NCI-H2107 treated with DMSO at 0.1 percent for 48 hours (cell line): ENCODE data around the gene PLD4.
"Not testable (repeated sequence)": the region's sequence is repeated elsewhere in the genome, so short reads cannot be mapped to it uniquely, and the experiment has no call there.

ENCODE experiments used
- DNase-seq: peaks from one replicate; lab custom pipeline; 2025; ENCODE audit not compliant: unreplicated experiment; lab: John Stamatoyannopoulos, UW

PLD4 gene

GRCh38 chr14:104939666-104940410 lies 15.2 kb downstream of the PLD4 start:
- DNase-seq, result no peak

DNA sequence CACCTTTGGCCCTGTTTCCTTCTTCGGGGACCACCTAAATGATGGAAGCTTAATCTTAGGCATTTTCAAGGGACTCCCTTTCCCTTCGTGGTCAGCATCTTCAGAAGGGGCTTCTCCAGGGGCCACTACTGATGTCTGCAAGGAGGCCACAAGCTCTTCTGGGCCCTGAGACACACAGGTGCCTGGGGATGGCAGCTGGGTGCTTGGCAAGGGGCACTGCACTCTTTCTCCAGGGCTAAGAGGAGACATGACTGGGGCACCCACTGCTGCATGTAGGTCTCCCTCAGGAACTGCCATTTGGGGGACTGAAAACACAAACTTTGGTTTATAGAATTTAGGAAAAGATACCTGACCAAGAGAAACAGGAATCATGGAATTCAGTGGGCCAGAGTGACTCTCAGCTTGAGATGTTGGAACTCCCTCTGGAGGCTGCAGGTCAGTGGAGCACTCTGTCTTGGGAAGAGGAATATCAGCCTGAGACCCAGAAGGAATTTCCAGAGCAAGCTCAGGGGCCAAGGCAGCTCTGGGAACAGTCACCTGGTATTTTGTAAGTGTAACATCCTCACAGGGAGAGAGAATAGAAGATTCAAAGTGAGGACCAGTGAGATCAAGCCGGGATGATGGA lies 16.0 kb downstream of the PLD4 start:
- DNase-seq, result no peak

DNA sequence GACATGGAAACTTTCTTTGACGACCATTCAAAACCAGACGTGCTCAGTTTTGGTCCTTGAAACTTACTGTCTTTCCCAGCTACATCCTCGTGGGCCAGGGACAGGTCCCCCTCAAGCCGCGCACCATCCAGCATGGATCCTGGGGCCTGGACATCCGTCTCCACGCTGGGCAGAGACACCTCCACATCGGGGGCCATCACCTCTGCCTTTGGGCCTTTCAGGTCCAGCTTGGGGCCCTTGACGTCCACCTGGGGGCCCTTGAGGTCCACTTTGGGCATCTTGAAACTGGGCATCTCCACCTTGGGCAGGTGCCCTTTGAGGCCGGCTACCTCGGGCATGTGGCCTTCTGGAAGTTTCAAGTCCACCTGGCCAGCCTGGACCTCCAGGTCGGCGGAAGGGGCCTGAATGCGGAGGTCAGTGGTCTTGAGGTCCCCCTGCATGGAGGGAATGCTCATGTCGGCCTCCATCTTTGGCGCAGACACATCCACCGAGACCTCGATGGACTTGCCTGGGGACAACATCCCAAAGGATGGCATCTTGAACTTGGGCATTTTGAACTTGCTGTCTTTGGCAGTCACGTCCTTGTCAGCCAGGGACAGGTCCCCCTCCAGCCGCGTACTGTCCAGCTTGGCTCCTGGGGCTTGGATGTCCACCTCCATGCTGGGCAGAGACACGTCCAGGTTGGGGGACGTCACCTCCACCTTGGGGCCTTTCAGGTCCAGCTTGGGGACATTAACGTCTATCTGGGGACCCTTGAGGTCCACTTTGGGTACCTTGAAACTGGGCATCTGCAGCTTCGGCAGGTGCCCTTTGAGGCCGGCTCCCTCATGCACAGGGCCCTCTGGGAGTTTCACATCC lies 17.1 kb downstream of the PLD4 start:
- no peak for DNase-seq

- DNase-seq, result no peak
These were observed 17.9 kb downstream of the PLD4 start for GRCh38 chr14:104942586-104942985.

GRCh38 chr14:104943216-104944015 lies 18.7 kb downstream of the PLD4 start:
- DNase-seq, result not testable (repeated sequence)

DNA sequence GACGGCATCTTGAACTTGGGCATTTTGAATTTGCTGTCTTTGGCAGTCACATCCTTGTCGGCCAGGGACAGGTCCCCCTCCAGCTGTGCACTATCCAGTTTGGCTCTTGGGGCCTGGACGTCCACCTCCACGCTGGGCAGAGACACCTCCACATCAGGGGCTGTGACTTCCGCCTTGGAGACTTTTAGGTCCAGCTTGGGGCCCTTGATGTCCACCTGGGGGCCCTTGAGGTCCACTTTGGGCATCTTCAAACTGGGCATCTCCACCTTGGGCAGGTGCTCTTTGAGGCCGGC lies 19.3 kb downstream of the PLD4 start:
- DNase-seq, result not testable (repeated sequence)

- DNase-seq, result not testable (repeated sequence)
These were observed 19.9 kb downstream of the PLD4 start for GRCh38 chr14:104944436-104945205.

- DNase-seq, result not testable (repeated sequence)
These were observed 20.6 kb downstream of the PLD4 start for GRCh38 chr14:104945266-104945665.

DNA sequence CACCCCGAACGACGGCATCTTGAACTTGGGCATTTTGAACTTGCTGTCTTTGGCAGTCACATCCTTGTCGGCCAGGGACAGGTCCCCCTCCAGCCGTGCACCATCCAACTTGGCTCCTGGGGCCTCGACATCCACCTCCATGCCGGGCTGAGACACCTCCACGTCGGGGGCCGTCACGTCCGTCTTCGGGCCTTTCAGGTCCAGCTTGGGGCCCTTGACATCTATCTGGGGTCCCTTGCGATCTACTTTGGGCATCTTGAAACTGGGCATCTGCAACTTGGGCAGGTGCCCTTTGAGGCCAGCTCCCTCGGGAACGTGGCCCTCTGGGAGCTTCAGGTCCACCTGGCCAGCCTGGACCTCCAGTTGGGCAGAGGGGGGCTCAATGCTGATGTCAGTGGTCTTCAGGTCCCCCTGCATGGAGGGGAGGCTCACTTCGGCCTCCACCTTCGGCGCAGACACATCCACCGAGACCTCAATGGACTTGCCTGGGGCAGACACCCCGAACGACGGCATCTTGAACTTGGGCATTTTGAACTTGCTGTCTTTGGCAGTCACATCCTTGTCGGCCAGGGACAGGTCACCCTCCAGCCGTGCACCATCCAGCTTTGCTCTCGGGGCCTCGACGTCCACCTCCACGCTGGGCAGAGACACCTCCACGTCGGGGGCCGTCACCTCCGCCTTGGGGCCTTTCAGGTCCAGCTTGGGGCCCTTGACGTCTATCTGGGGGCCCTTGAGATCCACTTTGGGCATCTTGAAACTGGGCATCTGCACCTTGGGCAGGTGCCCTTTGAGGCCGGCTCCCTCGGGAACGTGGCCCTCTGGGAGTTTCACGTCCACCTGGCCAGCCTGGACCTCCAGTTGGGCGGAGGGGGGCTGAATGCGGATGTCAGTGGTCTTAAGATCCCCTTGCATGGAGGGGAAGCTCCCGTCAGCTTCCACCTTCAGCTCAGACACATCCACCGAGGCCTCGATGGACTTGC lies 21.6 kb downstream of the PLD4 start:
- not testable (repeated sequence) for DNase-seq

GRCh38 chr14:104947201-104947600 lies 22.5 kb downstream of the PLD4 start:
- not testable (repeated sequence) for DNase-seq

DNA sequence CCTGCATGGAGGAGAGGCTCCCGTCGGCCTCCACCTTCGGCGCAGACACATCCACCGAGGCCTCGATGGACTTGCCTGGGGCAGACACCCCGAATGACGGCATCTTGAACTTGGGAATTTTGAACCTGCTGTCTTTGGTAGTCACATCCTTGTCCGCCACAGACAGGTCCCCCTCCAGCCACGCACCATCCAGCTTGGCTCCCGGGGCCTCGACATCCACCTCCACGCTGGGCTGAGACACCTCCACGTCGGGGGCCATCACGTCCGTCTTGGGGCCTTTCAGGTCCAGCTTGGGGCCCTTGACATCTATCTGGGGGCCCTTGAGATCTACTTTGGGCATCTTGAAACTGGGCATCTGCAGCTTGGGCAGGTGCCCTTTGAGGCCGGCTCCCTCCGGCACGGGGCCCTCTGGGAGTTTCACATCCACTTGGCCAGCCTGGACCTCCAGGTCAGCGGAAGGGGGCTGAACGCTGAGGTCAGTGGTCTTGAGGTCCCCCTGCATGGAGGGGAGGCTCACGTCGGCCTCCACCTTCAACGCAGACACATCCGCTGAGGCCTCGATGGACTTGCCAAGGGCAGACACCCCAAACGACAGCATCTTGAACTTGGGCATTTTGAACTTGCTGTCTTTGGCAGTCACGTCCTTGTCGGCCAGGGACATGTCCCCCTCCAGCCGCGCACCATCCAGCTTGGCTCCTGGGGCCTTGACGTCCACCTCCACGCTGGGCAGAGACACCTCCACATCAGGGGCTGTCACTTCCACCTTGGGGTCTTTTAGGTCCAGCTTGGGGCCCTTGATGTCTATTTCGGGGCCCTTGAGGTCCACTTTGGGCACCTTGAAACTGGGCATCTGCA lies 23.4 kb downstream of the PLD4 start:
- DNase-seq, result not testable (repeated sequence)

DNA sequence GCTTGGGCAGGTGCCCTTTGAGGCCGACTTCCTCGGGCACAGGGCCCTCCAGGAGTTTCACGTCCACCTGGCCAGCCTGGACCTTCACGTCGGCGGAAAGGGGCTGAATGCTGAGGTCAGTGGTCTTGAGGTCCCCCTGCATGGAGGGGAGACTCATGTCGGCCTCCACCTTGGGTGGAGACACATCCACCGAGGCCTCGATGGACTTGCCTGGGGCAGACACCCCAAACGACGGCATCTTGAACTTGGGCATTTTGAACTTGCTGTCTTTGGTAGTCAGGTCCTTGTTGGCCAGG lies 24.0 kb downstream of the PLD4 start:
- no peak for DNase-seq

DNA sequence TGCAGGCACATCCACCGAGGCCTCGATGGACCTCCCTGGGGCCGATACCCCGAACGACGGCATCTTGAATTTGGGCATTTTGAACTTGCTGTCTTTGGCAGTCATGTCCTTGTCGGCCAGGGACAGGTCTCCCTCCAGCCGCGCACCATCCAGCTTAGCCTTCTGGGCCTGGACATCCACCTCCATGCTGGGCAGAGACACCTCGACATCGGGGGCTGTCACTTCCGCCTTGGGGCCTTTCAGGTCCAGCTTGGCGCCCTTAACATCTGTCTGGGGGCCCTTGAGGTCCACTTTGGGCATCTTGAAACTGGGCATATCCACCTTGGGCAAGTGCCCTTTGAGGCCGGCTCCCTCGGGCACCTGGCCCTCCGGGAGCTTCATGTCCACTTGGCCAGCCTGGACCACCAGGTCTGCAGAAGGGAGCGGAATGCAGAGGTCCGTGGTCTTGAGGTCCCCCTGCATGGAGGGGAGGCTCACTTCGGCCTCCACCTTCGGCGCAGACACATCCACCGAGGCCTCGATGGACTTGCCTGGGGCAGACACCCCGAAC lies 24.8 kb downstream of the PLD4 start:
- DNase-seq, result not testable (repeated sequence)

GRCh38 chr14:104950021-104950420 lies 25.3 kb downstream of the PLD4 start:
- no peak for DNase-seq

- not testable (repeated sequence) for DNase-seq
These were observed 26.0 kb downstream of the PLD4 start for GRCh38 chr14:104950701-104951100.

DNA sequence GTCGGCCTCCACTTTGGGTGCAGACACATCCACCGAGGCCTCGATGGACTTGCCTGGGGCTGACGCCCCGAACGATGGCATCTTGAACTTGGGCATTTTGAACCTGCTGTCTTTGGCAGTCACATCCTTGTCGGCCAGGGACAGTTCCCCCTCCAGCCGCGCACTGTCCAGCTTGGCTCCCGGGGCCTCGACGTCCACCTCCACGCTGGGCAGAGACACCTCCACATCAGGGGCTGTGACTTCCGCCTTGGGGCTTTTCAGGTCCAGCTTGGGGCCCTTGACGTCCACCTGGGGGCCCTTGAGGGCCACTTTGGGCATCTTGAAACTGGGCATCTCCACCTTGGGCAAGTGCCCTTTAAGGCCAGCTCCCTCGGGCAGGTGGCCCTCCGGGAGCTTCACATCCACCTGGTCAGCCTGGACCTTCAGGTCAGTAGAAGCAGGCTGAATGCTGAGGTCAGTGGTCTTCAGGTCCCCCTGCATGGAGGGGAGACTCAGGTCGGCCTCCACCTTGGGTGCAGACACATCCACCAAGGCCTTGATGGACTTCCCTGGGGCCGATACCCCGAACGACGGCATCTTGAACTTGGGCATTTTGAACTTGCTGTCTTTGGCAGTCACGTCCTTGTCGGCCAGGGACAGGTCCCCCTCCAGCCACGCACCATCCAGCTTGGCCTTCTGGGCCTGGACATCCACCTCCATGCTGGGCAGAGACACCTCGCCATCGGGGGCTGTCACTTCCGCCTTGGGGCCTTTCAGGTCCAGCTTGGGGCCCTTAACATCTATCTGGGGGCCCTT lies 27.4 kb downstream of the PLD4 start:
- not testable (repeated sequence) for DNase-seq

DNA sequence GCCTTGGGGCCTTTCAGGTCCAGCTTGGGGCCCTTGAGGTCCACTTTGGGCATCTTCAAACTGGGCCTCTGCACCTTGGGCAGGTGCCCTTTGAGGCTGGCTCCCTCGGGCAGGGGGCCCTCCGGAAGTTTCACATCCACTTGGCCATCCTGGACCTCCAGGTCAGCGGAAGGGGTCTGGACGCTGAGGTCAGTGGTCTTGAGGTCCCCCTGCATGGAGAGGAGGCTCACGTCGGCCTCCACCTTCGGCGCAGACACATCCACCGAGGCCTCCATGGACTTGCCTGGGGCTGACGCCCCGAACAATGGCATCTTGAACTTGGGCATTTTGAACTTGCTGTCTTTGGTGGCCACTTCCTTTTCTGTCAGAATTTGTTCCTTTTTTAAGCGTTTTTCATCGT lies 28.4 kb downstream of the PLD4 start:
- DNase-seq, result no peak
